GM23338 (cell line): ENCODE data around the gene AVPR1B. TPM values are rescaled to one million over a fixed set of nuclear protein-coding genes. Genes with fewer than 3 reads are reported as not detected.
A peak's percentile ranks its signal among the peaks of the same experiment; 100 is the strongest.

Source experiments
- ATAC-seq: fragments of 200-7000 bp; cut with Tn5 transposase; 3 replicates; pipeline ENCODE4 v1.9.1; 2020
- DNase-seq: peaks from one replicate; pipeline ENCODE4 v3.0.0-alpha.2; 2015; ENCODE audit warnings: low spot score
- H2AFZ ChIP-seq: fragments of 200-600 bp; sonication (generic); 2 replicates; pipeline ENCODE4 v1.8.0; 2016; ENCODE audit warnings: antibody characterized with exemption, mild to moderate bottlenecking, moderate library complexity
- H3F3A ChIP-seq: fragments of 200-600 bp; sonication (generic); replicated peaks from 2 replicates; pipeline ENCODE4 v1.8.0; 2017; ENCODE audit warnings: antibody characterized with exemption, mixed run types, low read depth
- H3K27ac ChIP-seq: fragments of 200-600 bp; sonication (generic); 2 replicates; pipeline ENCODE4 v1.6.1; 2016; ENCODE audit warnings: low read depth
- H3K27me3 ChIP-seq: fragments of 200-600 bp; sonication (generic); 2 replicates; pipeline ENCODE4 v1.8.0; 2016; ENCODE audit warnings: mild to moderate bottlenecking, mixed run types, moderate library complexity; ENCODE audit not compliant: insufficient read depth
- H3K36me3 ChIP-seq: fragments of 200-600 bp; sonication (generic); 2 replicates; pipeline ENCODE4 v1.8.0; 2016; ENCODE audit warnings: mild to moderate bottlenecking; ENCODE audit not compliant: insufficient read depth
- H3K4me1 ChIP-seq: fragments of 200-600 bp; sonication (generic); 2 replicates; pipeline ENCODE4 v1.8.0; 2016; ENCODE audit warnings: mild to moderate bottlenecking, moderate library complexity; ENCODE audit not compliant: insufficient read depth
- H3K4me2 ChIP-seq: fragments of 200-600 bp; sonication (generic); 2 replicates; pipeline ENCODE4 v1.7.1; 2017; ENCODE audit warnings: mixed run types
- H3K4me3 ChIP-seq: fragments of 200-600 bp; sonication (generic); 2 replicates; pipeline ENCODE4 v1.6.1; 2016; ENCODE audit warnings: mixed run types
- H3K79me2 ChIP-seq: fragments of 200-600 bp; sonication (generic); replicated peaks from 2 replicates; pipeline ENCODE4 v1.8.0; 2017; ENCODE audit warnings: mild to moderate bottlenecking; ENCODE audit not compliant: insufficient read depth
- H3K9me2 ChIP-seq: fragments of 200-600 bp; sonication (generic); 2 replicates; pipeline ENCODE4 v1.8.0; 2017; ENCODE audit not compliant: insufficient read depth
- H4K20me1 ChIP-seq: fragments of 200-600 bp; sonication (generic); replicated peaks from 2 replicates; pipeline ENCODE4 v1.8.0; 2017; ENCODE audit warnings: mild to moderate bottlenecking; ENCODE audit not compliant: insufficient read depth
- H3K27ac Mint-ChIP-seq: 2 replicates; pipeline ENCODE4 v1.8.0; 2020; ENCODE audit warnings: inconsistent platforms, mild to moderate bottlenecking, moderate library complexity, mixed read lengths
- H3K27me3 Mint-ChIP-seq: 3 replicates; pipeline ENCODE4 v1.8.0; 2022; ENCODE audit warnings: low read depth, mild to moderate bottlenecking, moderate library complexity, mixed read lengths, inconsistent platforms; ENCODE audit not compliant: insufficient read depth, poor library complexity
- H3K36me3 Mint-ChIP-seq: 3 replicates; pipeline ENCODE4 v1.8.0; 2021; ENCODE audit warnings: low read depth, mild to moderate bottlenecking, inconsistent platforms, moderate library complexity, mixed read lengths
- H3K4me1 Mint-ChIP-seq: 3 replicates; pipeline ENCODE4 v1.8.0; 2020; ENCODE audit warnings: mild to moderate bottlenecking, inconsistent platforms, mixed read lengths
- H3K4me3 Mint-ChIP-seq: 3 replicates; pipeline ENCODE4 v1.8.0; 2021; ENCODE audit warnings: moderate library complexity, mild to moderate bottlenecking, inconsistent platforms, mixed read lengths
- H3K9me3 Mint-ChIP-seq: 3 replicates; pipeline ENCODE4 v1.8.0; 2020; ENCODE audit warnings: moderate library complexity, mild to moderate bottlenecking, inconsistent platforms, mixed read lengths
- CTCF ChIP-seq, 2 experiments: fragments of 200-600 bp in 1 of 2; sonication (generic) in 1 of 2; conservative IDR thresholded peaks; 2 replicates each; pipeline versions ENCODE4 v1.5.1 to v1.6.1; 2016 to 2017; ENCODE audit warnings: antibody characterized with exemption in 2 of 2, low read depth in 2 of 2, mild to moderate bottlenecking in 2 of 2, moderate library complexity in 1 of 2
- EZH2 ChIP-seq: fragments of 200-600 bp; sonication (generic); IDR thresholded peaks from one replicate; pipeline ENCODE4 v1.8.0; 2017; ENCODE audit warnings: antibody characterized with exemption, mild to moderate bottlenecking, low read depth; ENCODE audit not compliant: unreplicated experiment
- EZH2phosphoT487 ChIP-seq: fragments of 200-600 bp; sonication (generic); IDR thresholded peaks from one replicate; pipeline ENCODE4 v1.8.1; 2018; ENCODE audit warnings: antibody characterized with exemption; ENCODE audit not compliant: unreplicated experiment
- NANOG ChIP-seq: IDR thresholded peaks from 2 replicates; pipeline ENCODE4 v1.6.1; 2016; ENCODE audit warnings: antibody characterized with exemption, borderline replicate concordance
- STAT1 ChIP-seq: IDR thresholded peaks from one replicate; pipeline ENCODE4 v1.6.1; 2016; ENCODE audit warnings: antibody characterized with exemption; ENCODE audit not compliant: unreplicated experiment
- ZNF114 ChIP-seq: fragments of 250-450 bp; sonication (Bioruptor Pico); IDR thresholded peaks from 2 replicates; pipeline ENCODE4 v1.5.0; 2020; ENCODE audit warnings: mild to moderate bottlenecking, moderate library complexity
- ZNF331 ChIP-seq: fragments of 250-450 bp; sonication (Bioruptor Pico); IDR thresholded peaks from 2 replicates; pipeline ENCODE4 v1.5.0; 2020; ENCODE audit warnings: low read depth, mild to moderate bottlenecking, moderate library complexity
- polyA plus RNA-seq: library from polyadenylated mRNA; unstranded; fragments of >200 nt; fragmentation: Nextera tagmentation; extraction: Ambion mirVana; gene quantifications from 2 replicates; pipeline ENCODE4 v1.2.1, GENCODE V29; 2016
- total RNA-seq: library from RNA; depleted of rRNA; stranded (reverse); fragments of >200 nt; shearing (Covaris generic); gene quantifications from 2 replicates; pipeline ENCODE4 v1.2.3, GENCODE V29; 2014
- TF ChIP-seq, protein P1 (sequence below): fragments of 250-450 bp; sonication (Bioruptor Pico); IDR thresholded peaks from 2 replicates; pipeline ENCODE4 v1.5.0; 2020; ENCODE audit warnings: mild to moderate bottlenecking, moderate library complexity

AVPR1B gene
- total and polyA plus RNA-seq, 2 experiments from 2014 or later = 0.24 to 0.52 TPM

GRCh38 chr1:206075786-206076755, 41.1 kb downstream of the AVPR1B start (continued):
- TF ChIP-seq, protein P1, sequence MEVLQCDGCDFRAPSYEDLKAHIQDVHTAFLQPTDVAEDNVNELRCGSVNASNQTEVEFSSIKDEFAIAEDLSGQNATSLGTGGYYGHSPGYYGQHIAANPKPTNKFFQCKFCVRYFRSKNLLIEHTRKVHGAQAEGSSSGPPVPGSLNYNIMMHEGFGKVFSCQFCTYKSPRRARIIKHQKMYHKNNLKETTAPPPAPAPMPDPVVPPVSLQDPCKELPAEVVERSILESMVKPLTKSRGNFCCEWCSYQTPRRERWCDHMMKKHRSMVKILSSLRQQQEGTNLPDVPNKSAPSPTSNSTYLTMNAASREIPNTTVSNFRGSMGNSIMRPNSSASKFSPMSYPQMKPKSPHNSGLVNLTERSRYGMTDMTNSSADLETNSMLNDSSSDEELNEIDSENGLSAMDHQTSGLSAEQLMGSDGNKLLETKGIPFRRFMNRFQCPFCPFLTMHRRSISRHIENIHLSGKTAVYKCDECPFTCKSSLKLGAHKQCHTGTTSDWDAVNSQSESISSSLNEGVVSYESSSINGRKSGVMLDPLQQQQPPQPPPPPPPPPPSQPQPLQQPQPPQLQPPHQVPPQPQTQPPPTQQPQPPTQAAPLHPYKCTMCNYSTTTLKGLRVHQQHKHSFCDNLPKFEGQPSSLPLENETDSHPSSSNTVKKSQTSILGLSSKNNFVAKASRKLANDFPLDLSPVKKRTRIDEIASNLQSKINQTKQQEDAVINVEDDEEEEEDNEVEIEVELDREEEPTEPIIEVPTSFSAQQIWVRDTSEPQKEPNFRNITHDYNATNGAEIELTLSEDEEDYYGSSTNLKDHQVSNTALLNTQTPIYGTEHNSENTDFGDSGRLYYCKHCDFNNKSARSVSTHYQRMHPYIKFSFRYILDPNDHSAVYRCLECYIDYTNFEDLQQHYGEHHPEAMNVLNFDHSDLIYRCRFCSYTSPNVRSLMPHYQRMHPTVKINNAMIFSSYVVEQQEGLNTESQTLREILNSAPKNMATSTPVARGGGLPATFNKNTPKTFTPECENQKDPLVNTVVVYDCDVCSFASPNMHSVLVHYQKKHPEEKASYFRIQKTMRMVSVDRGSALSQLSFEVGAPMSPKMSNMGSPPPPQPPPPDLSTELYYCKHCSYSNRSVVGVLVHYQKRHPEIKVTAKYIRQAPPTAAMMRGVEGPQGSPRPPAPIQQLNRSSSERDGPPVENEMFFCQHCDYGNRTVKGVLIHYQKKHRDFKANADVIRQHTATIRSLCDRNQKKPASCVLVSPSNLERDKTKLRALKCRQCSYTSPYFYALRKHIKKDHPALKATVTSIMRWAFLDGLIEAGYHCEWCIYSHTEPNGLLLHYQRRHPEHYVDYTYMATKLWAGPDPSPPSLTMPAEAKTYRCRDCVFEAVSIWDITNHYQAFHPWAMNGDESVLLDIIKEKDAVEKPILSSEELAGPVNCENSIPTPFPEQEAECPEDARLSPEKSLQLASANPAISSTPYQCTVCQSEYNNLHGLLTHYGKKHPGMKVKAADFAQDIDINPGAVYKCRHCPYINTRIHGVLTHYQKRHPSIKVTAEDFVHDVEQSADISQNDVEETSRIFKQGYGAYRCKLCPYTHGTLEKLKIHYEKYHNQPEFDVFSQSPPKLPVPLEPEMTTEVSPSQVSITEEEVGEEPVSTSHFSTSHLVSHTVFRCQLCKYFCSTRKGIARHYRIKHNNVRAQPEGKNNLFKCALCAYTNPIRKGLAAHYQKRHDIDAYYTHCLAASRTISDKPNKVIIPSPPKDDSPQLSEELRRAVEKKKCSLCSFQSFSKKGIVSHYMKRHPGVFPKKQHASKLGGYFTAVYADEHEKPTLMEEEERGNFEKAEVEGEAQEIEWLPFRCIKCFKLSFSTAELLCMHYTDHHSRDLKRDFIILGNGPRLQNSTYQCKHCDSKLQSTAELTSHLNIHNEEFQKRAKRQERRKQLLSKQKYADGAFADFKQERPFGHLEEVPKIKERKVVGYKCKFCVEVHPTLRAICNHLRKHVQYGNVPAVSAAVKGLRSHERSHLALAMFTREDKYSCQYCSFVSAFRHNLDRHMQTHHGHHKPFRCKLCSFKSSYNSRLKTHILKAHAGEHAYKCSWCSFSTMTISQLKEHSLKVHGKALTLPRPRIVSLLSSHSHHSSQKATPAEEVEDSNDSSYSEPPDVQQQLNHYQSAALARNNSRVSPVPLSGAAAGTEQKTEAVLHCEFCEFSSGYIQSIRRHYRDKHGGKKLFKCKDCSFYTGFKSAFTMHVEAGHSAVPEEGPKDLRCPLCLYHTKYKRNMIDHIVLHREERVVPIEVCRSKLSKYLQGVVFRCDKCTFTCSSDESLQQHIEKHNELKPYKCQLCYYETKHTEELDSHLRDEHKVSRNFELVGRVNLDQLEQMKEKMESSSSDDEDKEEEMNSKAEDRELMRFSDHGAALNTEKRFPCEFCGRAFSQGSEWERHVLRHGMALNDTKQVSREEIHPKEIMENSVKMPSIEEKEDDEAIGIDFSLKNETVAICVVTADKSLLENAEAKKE (CRISPR knock-in tag) = no peak
- TF ChIP-seq CTCF (conservative IDR thresholded peaks at IDR 0.05; ENCODE audit: low read depth in 2 of 2) = no peak
- peak; percentile 27; the same call in 1 of the 2 replicates for TF ChIP-seq NANOG

- Histone ChIP-seq H3K27ac (no peak overlapping the region), H3K4me1 (peaks cover 24% of the 10 kb centered on the region), H3K36me3 (no peaks in the 10 kb centered on the region), H3F3A (no peaks in the 10 kb centered on the region), H3K4me2 (no peak overlapping the region), H4K20me1 (no peaks in the 10 kb centered on the region), H3K4me3 (no peak overlapping the region), H3K27me3 (no peaks in the 10 kb centered on the region), H2AFZ (no peak overlapping the region), H3K9me2 (no peaks in the 10 kb centered on the region), H3K79me2 (no peaks in the 10 kb centered on the region)
- ATAC-seq (no peak), DNase-seq (no peak)
- no peak overlapping the region for H3K27ac Mint-ChIP-seq
- no peaks in the 10 kb centered on the region for H3K36me3 Mint-ChIP-seq
- peaks cover 28% of the 10 kb centered on the region for H3K4me1 Mint-ChIP-seq
- H3K4me3 Mint-ChIP-seq = no peak overlapping the region
- no peaks in the 10 kb centered on the region for H3K9me3 Mint-ChIP-seq
- peaks cover 4% of the 10 kb centered on the region for H3K27me3 Mint-ChIP-seq
- TF ChIP-seq EZH2phosphoT487 (no peak), ZNF331 (CRISPR knock-in tag) (no peak), ZNF114 (CRISPR knock-in tag) (no peak), EZH2 (no peak), STAT1 (no peak)
Measured at GRCh38 chr1:206074839-206075238, 42.3 kb downstream of the AVPR1B start.
